ENCODE measurements around the gene EIF4B.
"Not testable (repeated sequence)": the region's sequence is repeated elsewhere in the genome, so short reads cannot be mapped to it uniquely, and the experiment has no call there.

Gene EIF4B

GRCh38 chr12:53011889-53012288 is 5.6 kb downstream of the EIF4B start:
- Histone ChIP-seq H4K20me1 (ENCODE audit: insufficient read depth, low read length) (peaks cover 97% of the 10 kb centered on the region), H3K4me2 (ENCODE audit: insufficient read depth, low read length) (peak overlapping the region; percentile 12; the same call in 1 of the 2 replicates), H3K4me1 (ENCODE audit: insufficient read depth, low read length) (peaks cover 44% of the 10 kb centered on the region), H3K27me3 (ENCODE audit: insufficient read depth, low read length, poor library complexity) (no peaks in the 10 kb centered on the region), H3K79me2 (ENCODE audit: insufficient read depth, low read length) (peaks cover 100% of the 10 kb centered on the region), H3K9me3 (ENCODE audit: insufficient read depth, low read length, severe bottlenecking) (no peaks in the 10 kb centered on the region), H3K9ac (ENCODE audit: low read depth, low read length) (no peak overlapping the region), H3K36me3 (ENCODE audit: insufficient read depth, low read length) (peaks cover 66% of the 10 kb centered on the region), H2AFZ (ENCODE audit: low read depth, low read length) (no peak overlapping the region), H3K4me3 (ENCODE audit: low read depth in 1 of 2, low read length in 2 of 2) (no peak overlapping the region), H3K27ac (ENCODE audit: low read length) (no peak overlapping the region)
- DNase-seq (no peak), ATAC-seq (ENCODE audit: insufficient read depth, low read depth) (no peak)
- TF ChIP-seq CTCF (IDR thresholded peaks at IDR 0.05; ENCODE audit: borderline replicate concordance, extremely low read depth, low read length, poor library complexity, severe bottlenecking), result no peak
- TF ChIP-seq EZH2 (IDR thresholded peaks at IDR 0.05; ENCODE audit: borderline replicate concordance, low read depth, low read length, severe bottlenecking), result no peak

GRCh38 chr12:53012928-53013327 is 6.7 kb downstream of the EIF4B start:
- no peak for TF ChIP-seq EZH2 (IDR thresholded peaks at IDR 0.05; ENCODE audit: borderline replicate concordance, low read depth, low read length, severe bottlenecking)
- Histone ChIP-seq H3K9ac (ENCODE audit: low read depth, low read length) (no peak overlapping the region), H3K36me3 (ENCODE audit: insufficient read depth, low read length) (peaks cover 71% of the 10 kb centered on the region), H3K4me3 (ENCODE audit: low read depth in 1 of 2, low read length in 2 of 2) (no peak overlapping the region), H4K20me1 (ENCODE audit: insufficient read depth, low read length) (peaks cover 97% of the 10 kb centered on the region), H3K27ac (ENCODE audit: low read length) (no peak overlapping the region), H2AFZ (ENCODE audit: low read depth, low read length) (no peak overlapping the region), H3K4me2 (ENCODE audit: insufficient read depth, low read length) (no peak overlapping the region), H3K4me1 (ENCODE audit: insufficient read depth, low read length) (peaks cover 34% of the 10 kb centered on the region), H3K79me2 (ENCODE audit: insufficient read depth, low read length) (peaks cover 97% of the 10 kb centered on the region), H3K9me3 (ENCODE audit: insufficient read depth, low read length, severe bottlenecking) (no peaks in the 10 kb centered on the region), H3K27me3 (ENCODE audit: insufficient read depth, low read length, poor library complexity) (no peaks in the 10 kb centered on the region)
- DNase-seq, result no peak
- no peak for ATAC-seq (ENCODE audit: insufficient read depth, low read depth)

- Histone ChIP-seq H2AFZ (ENCODE audit: low read depth, low read length) (no peak overlapping the region), H3K4me2 (ENCODE audit: insufficient read depth, low read length) (no peak overlapping the region), H3K36me3 (ENCODE audit: insufficient read depth, low read length) (peaks cover 70% of the 10 kb centered on the region), H3K79me2 (ENCODE audit: insufficient read depth, low read length) (peaks cover 90% of the 10 kb centered on the region), H3K27ac (ENCODE audit: low read length) (no peak overlapping the region), H3K4me3 (ENCODE audit: low read depth in 1 of 2, low read length in 2 of 2) (no peak overlapping the region), H3K27me3 (ENCODE audit: insufficient read depth, low read length, poor library complexity) (no peaks in the 10 kb centered on the region), H4K20me1 (ENCODE audit: insufficient read depth, low read length) (peaks cover 90% of the 10 kb centered on the region), H3K4me1 (ENCODE audit: insufficient read depth, low read length) (peaks cover 17% of the 10 kb centered on the region; the same call in 1 of the 2 replicates), H3K9ac (ENCODE audit: low read depth, low read length) (no peak overlapping the region), H3K9me3 (ENCODE audit: insufficient read depth, low read length, severe bottlenecking) (no peaks in the 10 kb centered on the region)
- DNase-seq (no peak), ATAC-seq (ENCODE audit: insufficient read depth, low read depth) (no peak)
- TF ChIP-seq CTCF (IDR thresholded peaks at IDR 0.05; ENCODE audit: borderline replicate concordance, extremely low read depth, low read length, poor library complexity, severe bottlenecking), result no peak
- no peak for TF ChIP-seq EZH2 (IDR thresholded peaks at IDR 0.05; ENCODE audit: borderline replicate concordance, low read depth, low read length, severe bottlenecking)
Measured at GRCh38 chr12:53014709-53015108, 8.5 kb downstream of the EIF4B start.

- peaks cover 27% of the 10 kb centered on the region; the same call in 1 of the 2 replicates for H3K79me2 ChIP-seq (ENCODE audit: insufficient read depth, low read length)
Measured at GRCh38 chr12:53025250-53025649, 19.0 kb downstream of the EIF4B start.

GRCh38 chr12:53027014-53027413 is 20.8 kb downstream of the EIF4B start:
- H3K9me3 ChIP-seq (ENCODE audit: insufficient read depth, low read length, severe bottlenecking); ATAC-seq (ENCODE audit: insufficient read depth, low read depth); H2AFZ ChIP-seq (ENCODE audit: low read depth, low read length); H3K27me3 ChIP-seq (ENCODE audit: insufficient read depth, low read length, poor library complexity); H3K27ac ChIP-seq (ENCODE audit: low read length); H3K4me2 ChIP-seq (ENCODE audit: insufficient read depth, low read length); H3K4me1 ChIP-seq (ENCODE audit: insufficient read depth, low read length); H3K4me3 ChIP-seq (ENCODE audit: low read depth in 1 of 2, low read length in 2 of 2); H3K9ac ChIP-seq (ENCODE audit: low read depth, low read length): not testable (repeated sequence)
- peaks cover 21% of the 10 kb centered on the region; the same call in 1 of the 2 replicates for H4K20me1 ChIP-seq (ENCODE audit: insufficient read depth, low read length)
- peaks cover 27% of the 10 kb centered on the region; the same call in 1 of the 2 replicates for H3K79me2 ChIP-seq (ENCODE audit: insufficient read depth, low read length)
- peak; percentile 32 for DNase-seq
- H3K36me3 ChIP-seq (ENCODE audit: insufficient read depth, low read length), result peaks cover 92% of the 10 kb centered on the region

More at GRCh38 chr12:53025250-53025649, 19.0 kb downstream of the EIF4B start:
- Histone ChIP-seq H3K27ac (ENCODE audit: low read length) (no peak overlapping the region), H3K4me1 (ENCODE audit: insufficient read depth, low read length) (no peaks in the 10 kb centered on the region), H4K20me1 (ENCODE audit: insufficient read depth, low read length) (peaks cover 27% of the 10 kb centered on the region; the same call in 1 of the 2 replicates), H3K4me3 (ENCODE audit: low read depth in 1 of 2, low read length in 2 of 2) (no peak overlapping the region), H3K36me3 (ENCODE audit: insufficient read depth, low read length) (peaks cover 93% of the 10 kb centered on the region), H3K4me2 (ENCODE audit: insufficient read depth, low read length) (no peak overlapping the region), H3K27me3 (ENCODE audit: insufficient read depth, low read length, poor library complexity) (no peaks in the 10 kb centered on the region), H3K9me3 (ENCODE audit: insufficient read depth, low read length, severe bottlenecking) (no peaks in the 10 kb centered on the region), H3K9ac (ENCODE audit: low read depth, low read length) (no peak overlapping the region), H2AFZ (ENCODE audit: low read depth, low read length) (no peak overlapping the region)
- no peak for DNase-seq
- TF ChIP-seq CTCF (IDR thresholded peaks at IDR 0.05; ENCODE audit: borderline replicate concordance, extremely low read depth, low read length, poor library complexity, severe bottlenecking) (no peak), EZH2 (IDR thresholded peaks at IDR 0.05; ENCODE audit: borderline replicate concordance, low read depth, low read length, severe bottlenecking) (no peak)
- no peak for ATAC-seq (ENCODE audit: insufficient read depth, low read depth)
